Activated naive CD8-positive, alpha-beta T cell treated with anti-CD3 and anti-CD28 coated beads, Interleukin-2, amount 10 ng/mL, durations not matched to agents 7 days and 5 days (primary cell): ENCODE data around the gene ZEB2. TPM values are rescaled to one million over a fixed set of nuclear protein-coding genes. Genes with fewer than 3 reads are reported as not detected.

Experiments
- ATAC-seq: fragments of 150-1000 bp; cut with Tn5 transposase; one replicate; pipeline ENCODE4 v1.10.0; 2021; ENCODE audit warnings: low read depth, moderate library complexity
- POLR2A ChIA-PET: fragments of 350-600 bp; sonication (Branson Sonifier 250); formaldehyde crosslinking; loops from one replicate; lab custom pipeline; 2021; ENCODE audit warnings: antibody characterized with exemption; lab: Charles Lee
- DNase-seq: peaks from one replicate; pipeline ENCODE4 v3.0.0; 2021
- H3K27ac Mint-ChIP-seq: one replicate; pipeline ENCODE4 v1.8.0; 2022; ENCODE audit warnings: mild to moderate bottlenecking, mixed read lengths
- H3K27me3 Mint-ChIP-seq: one replicate; pipeline ENCODE4 v1.8.0; 2022; ENCODE audit warnings: mild to moderate bottlenecking, moderate library complexity, mixed read lengths
- H3K36me3 Mint-ChIP-seq: one replicate; pipeline ENCODE4 v1.8.0; 2021; ENCODE audit warnings: mild to moderate bottlenecking, mixed read lengths
- H3K4me1 Mint-ChIP-seq: one replicate; pipeline ENCODE4 v1.8.0; 2021; ENCODE audit warnings: mixed read lengths
- H3K4me3 Mint-ChIP-seq: one replicate; pipeline ENCODE4 v1.8.0; 2022; ENCODE audit warnings: mild to moderate bottlenecking, moderate library complexity, mixed read lengths
- H3K9me3 Mint-ChIP-seq: one replicate; pipeline ENCODE4 v1.8.0; 2021; ENCODE audit warnings: mixed read lengths
- total RNA-seq, 2 experiments: library from RNA; stranded (reverse); gene quantifications; one replicate each; pipeline ENCODE4 v1.2.3, GENCODE V29; 2021

The ZEB2 gene
- total RNA-seq, 2 experiments from 2014 or later = 17.8 to 19.6 TPM

GRCh38 chr2:144475044-144475443 lies 44.9 kb downstream of the ZEB2 start:
- POLR2A ChIA-PET = no interaction called here

DNA sequence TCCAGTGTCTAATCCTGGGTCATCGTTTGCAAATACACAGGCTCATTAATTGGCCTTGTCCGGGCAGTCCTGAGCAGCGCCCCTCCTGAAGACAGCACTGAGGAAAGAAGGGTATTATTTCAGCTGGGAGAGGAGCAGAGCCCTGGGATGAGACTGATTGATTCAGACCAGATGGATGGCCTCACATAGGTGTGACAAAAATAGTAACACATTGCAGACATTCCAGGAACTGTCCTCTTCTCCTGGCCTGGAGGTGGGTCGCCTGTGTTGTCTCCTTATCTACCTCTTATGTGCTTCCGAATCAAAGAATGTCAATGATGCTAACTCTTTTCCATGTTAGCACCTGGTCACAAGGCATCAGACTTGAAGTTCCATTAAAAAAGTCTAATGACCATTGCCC lies 45.9 kb downstream of the ZEB2 start:
- POLR2A ChIA-PET = no interaction called here
- H3K4me1 Mint-ChIP-seq = peaks cover 3% of the 10 kb centered on the region
- DNase-seq = no peak
- no peak for ATAC-seq
- no peaks in the 10 kb centered on the region for H3K9me3 Mint-ChIP-seq
- H3K4me3 Mint-ChIP-seq = no peak overlapping the region
- H3K27ac Mint-ChIP-seq = no peak overlapping the region
- no peaks in the 10 kb centered on the region for H3K27me3 Mint-ChIP-seq
- no peaks in the 10 kb centered on the region for H3K36me3 Mint-ChIP-seq

More at GRCh38 chr2:144475044-144475443, 44.9 kb downstream of the ZEB2 start:
- H3K27me3 Mint-ChIP-seq = no peaks in the 10 kb centered on the region
- peaks cover 3% of the 10 kb centered on the region for H3K4me1 Mint-ChIP-seq
- ATAC-seq (no peak), DNase-seq (no peak)
- no peaks in the 10 kb centered on the region for H3K36me3 Mint-ChIP-seq
- no peak overlapping the region for H3K27ac Mint-ChIP-seq
- H3K9me3 Mint-ChIP-seq = no peaks in the 10 kb centered on the region
- H3K4me3 Mint-ChIP-seq = no peak overlapping the region

- Mint-ChIP-seq H3K4me3 (no peak overlapping the region), H3K27ac (no peak overlapping the region), H3K36me3 (no peaks in the 10 kb centered on the region), H3K9me3 (no peaks in the 10 kb centered on the region), H3K27me3 (no peaks in the 10 kb centered on the region), H3K4me1 (peaks cover 3% of the 10 kb centered on the region)
- POLR2A ChIA-PET = no interaction called here
- DNase-seq (no peak), ATAC-seq (no peak)
Measured at GRCh38 chr2:144472911-144473310, 47.0 kb downstream of the ZEB2 start.

GRCh38 chr2:144472046-144472412 lies 47.9 kb downstream of the ZEB2 start:
- POLR2A ChIA-PET = no interaction called here
- no peaks in the 10 kb centered on the region for H3K36me3 Mint-ChIP-seq
- H3K27me3 Mint-ChIP-seq = no peaks in the 10 kb centered on the region
- no peaks in the 10 kb centered on the region for H3K9me3 Mint-ChIP-seq
- DNase-seq = no peak
- H3K27ac Mint-ChIP-seq = no peak overlapping the region
- H3K4me1 Mint-ChIP-seq = peaks cover 3% of the 10 kb centered on the region
- ATAC-seq = no peak
- H3K4me3 Mint-ChIP-seq = no peak overlapping the region

DNA sequence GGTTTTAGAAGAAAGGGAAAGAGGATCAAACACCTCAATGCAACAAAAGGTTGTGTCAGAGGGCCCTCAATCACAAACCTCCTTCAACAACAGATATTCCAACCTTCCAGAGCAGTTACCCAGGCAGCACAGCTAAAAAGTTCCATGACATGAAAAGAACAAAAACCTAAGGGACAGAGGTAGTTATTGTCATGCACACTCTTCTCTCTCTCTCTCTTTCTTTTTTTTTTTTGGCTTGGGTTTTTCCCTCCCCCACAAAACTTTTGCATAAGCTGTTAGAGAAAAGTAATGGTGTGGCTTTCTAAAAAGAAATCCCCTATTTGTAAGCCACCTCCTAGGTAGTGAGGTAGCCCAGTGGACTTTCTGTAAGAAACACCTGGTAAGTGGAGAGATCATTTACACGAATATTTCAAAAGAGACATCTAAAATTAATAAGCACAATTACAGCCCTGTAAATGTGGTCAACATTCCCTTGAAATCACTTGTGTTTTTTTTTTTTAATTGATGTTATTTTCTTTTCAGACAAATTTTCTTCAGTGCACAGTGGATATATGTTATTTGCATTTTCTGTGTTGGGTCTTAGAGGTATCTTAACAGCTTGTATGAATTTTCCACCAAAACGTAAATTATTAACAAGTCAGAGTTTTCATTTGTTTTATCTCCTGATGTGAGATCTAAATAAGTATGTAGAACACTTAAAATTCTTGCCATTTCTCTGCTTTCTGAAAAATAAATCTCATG lies 48.4 kb downstream of the ZEB2 start:
- peaks cover 3% of the 10 kb centered on the region for H3K4me1 Mint-ChIP-seq
- no peak overlapping the region for H3K4me3 Mint-ChIP-seq

GRCh38 chr2:144470816-144471215 lies 49.1 kb downstream of the ZEB2 start:
- POLR2A ChIA-PET = no interaction called here
- no peak for DNase-seq
- Mint-ChIP-seq H3K36me3 (no peaks in the 10 kb centered on the region), H3K4me1 (peaks cover 3% of the 10 kb centered on the region), H3K9me3 (no peaks in the 10 kb centered on the region), H3K27me3 (no peaks in the 10 kb centered on the region), H3K27ac (no peak overlapping the region), H3K4me3 (no peak overlapping the region)
- no peak for ATAC-seq

More for the DNA sequence above, 48.4 kb downstream of the ZEB2 start:
- Mint-ChIP-seq H3K27ac (peak overlapping the region; percentile 3), H3K27me3 (no peaks in the 10 kb centered on the region), H3K9me3 (no peaks in the 10 kb centered on the region), H3K36me3 (no peaks in the 10 kb centered on the region)
- POLR2A ChIA-PET = no interaction called here
- ATAC-seq (no peak), DNase-seq (no peak)

GRCh38 chr2:144470334-144470733 lies 49.6 kb downstream of the ZEB2 start:
- DNase-seq (no peak), ATAC-seq (no peak)
- POLR2A ChIA-PET = no interaction called here
- Mint-ChIP-seq H3K27ac (no peak overlapping the region), H3K36me3 (no peaks in the 10 kb centered on the region), H3K27me3 (no peaks in the 10 kb centered on the region), H3K9me3 (no peaks in the 10 kb centered on the region), H3K4me3 (no peak overlapping the region), H3K4me1 (peaks cover 3% of the 10 kb centered on the region)

GRCh38 chr2:144469798-144470197 lies 50.1 kb downstream of the ZEB2 start:
- peaks cover 3% of the 10 kb centered on the region for H3K4me1 Mint-ChIP-seq
- DNase-seq (no peak), ATAC-seq (no peak)
- no peaks in the 10 kb centered on the region for H3K9me3 Mint-ChIP-seq
- H3K27me3 Mint-ChIP-seq = no peaks in the 10 kb centered on the region
- H3K4me3 Mint-ChIP-seq = no peak overlapping the region
- POLR2A ChIA-PET = no interaction called here
- no peaks in the 10 kb centered on the region for H3K36me3 Mint-ChIP-seq
- H3K27ac Mint-ChIP-seq = no peak overlapping the region

DNA sequence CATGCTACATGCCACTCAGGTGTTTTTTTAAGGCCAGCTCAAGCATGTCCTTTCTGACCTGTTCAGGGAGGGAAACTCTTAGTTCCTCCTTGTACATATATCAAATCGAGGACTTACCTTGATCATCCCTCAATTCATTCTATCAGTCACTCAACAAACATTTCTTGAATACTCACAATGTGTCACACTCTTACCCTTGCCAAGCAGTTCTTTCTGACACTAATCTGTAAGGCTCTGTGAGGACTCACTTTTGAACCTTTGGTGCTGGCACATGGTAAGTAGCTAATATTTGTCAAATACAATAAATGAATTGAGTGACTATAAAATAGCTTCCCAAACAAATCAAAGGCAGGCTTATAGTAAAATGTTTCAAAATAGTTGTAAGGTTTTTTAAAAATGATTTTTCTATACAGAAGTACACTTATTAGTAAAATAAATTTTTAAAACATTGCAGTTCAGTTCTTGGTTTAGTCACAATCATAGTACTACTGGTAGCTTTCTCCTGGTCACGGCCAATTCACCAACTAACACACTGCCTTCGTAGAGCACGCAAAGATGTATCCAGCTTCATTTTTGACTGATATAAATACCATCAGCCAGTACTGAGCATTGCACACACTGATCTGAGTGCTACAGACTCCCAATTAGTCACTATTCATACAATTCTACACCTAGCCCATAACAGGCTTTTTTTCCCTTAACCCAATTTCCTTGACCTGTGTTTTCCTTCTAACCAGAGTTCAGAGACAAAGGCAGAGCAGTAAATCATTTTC lies 50.9 kb downstream of the ZEB2 start:
- Mint-ChIP-seq H3K9me3 (no peaks in the 10 kb centered on the region), H3K4me3 (no peak overlapping the region), H3K27me3 (no peaks in the 10 kb centered on the region), H3K27ac (no peak overlapping the region), H3K4me1 (peaks cover 3% of the 10 kb centered on the region), H3K36me3 (no peaks in the 10 kb centered on the region)
- no peak for DNase-seq
- POLR2A ChIA-PET = no interaction called here
- no peak for ATAC-seq

- DNase-seq (no peak), ATAC-seq (no peak)
- Mint-ChIP-seq H3K27me3 (no peaks in the 10 kb centered on the region), H3K9me3 (no peaks in the 10 kb centered on the region), H3K4me1 (peaks cover 3% of the 10 kb centered on the region), H3K4me3 (no peak overlapping the region), H3K27ac (no peak overlapping the region), H3K36me3 (no peaks in the 10 kb centered on the region)
- POLR2A ChIA-PET = no interaction called here
Measured at GRCh38 chr2:144467502-144468137, 52.3 kb downstream of the ZEB2 start.

DNA sequence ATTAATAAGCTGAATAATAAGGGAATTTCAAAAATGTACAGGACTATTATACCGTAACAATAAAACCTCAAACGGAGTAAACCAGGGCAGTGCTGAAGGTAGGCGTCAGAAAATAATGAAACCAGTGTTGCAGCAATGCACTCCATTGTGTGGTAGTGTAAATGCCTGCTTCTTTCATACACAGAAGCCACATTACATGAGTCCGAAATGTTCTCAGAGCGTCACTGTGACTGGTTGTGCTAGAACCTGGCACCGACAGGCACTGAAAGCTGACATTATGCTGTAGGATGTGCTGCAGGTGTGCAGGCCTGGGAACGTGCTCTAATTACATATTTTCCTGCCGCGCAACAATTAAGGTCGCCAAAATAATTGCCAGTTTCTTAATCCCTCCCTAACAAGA lies 53.3 kb downstream of the ZEB2 start:
- Mint-ChIP-seq H3K4me1 (peaks cover 3% of the 10 kb centered on the region), H3K4me3 (no peak overlapping the region), H3K27me3 (no peaks in the 10 kb centered on the region), H3K9me3 (no peaks in the 10 kb centered on the region), H3K27ac (no peak overlapping the region), H3K36me3 (no peaks in the 10 kb centered on the region)
- DNase-seq (no peak), ATAC-seq (no peak)
- POLR2A ChIA-PET = no interaction called here

DNA sequence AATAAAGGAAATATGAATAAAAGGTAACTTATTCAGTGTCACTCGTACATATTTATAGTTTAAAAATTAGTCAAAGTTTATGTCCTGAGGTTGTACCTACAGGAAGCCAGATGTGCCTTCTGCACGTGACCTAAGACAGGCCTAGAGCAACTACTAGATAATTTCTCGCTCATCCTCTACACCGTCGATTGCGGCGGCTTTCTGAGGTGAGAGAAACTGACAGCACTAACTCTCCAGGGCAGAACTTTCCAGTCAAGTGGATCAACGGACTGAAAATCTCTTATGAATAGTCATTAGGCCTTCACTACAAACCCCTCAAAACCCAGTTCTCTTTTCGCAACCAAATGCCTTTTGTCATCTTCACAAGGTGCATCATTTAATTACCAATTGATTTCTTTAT lies 54.2 kb downstream of the ZEB2 start:
- no peaks in the 10 kb centered on the region for H3K9me3 Mint-ChIP-seq
- no peak overlapping the region for H3K27ac Mint-ChIP-seq
- ATAC-seq (no peak), DNase-seq (no peak)
- no peaks in the 10 kb centered on the region for H3K4me1 Mint-ChIP-seq
- H3K4me3 Mint-ChIP-seq = no peak overlapping the region
- H3K36me3 Mint-ChIP-seq = no peaks in the 10 kb centered on the region
- H3K27me3 Mint-ChIP-seq = no peaks in the 10 kb centered on the region
- POLR2A ChIA-PET = no interaction called here

- H3K36me3 Mint-ChIP-seq = no peaks in the 10 kb centered on the region
- H3K4me1 Mint-ChIP-seq = peaks cover 3% of the 10 kb centered on the region
- H3K27ac Mint-ChIP-seq = no peak overlapping the region
- no peak for ATAC-seq
- no peak for DNase-seq
- H3K9me3 Mint-ChIP-seq = no peaks in the 10 kb centered on the region
- H3K27me3 Mint-ChIP-seq = no peaks in the 10 kb centered on the region
- POLR2A ChIA-PET = no interaction called here
- H3K4me3 Mint-ChIP-seq = no peak overlapping the region
Measured at GRCh38 chr2:144464730-144465129, 55.2 kb downstream of the ZEB2 start.

- Mint-ChIP-seq H3K27me3 (no peaks in the 10 kb centered on the region), H3K4me3 (no peak overlapping the region), H3K9me3 (no peaks in the 10 kb centered on the region), H3K4me1 (peaks cover 12% of the 10 kb centered on the region), H3K27ac (no peak overlapping the region), H3K36me3 (no peaks in the 10 kb centered on the region)
- DNase-seq = no peak
- POLR2A ChIA-PET = interaction anchor here (0.6 kb wide), 1 partner anchor 25 kb away, joined by 4 read pairs; no protein-coding TSS in a partner anchor
- ATAC-seq = no peak
Measured at GRCh38 chr2:144463266-144463665, 56.7 kb downstream of the ZEB2 start.
